ENCODE data around the gene ACSS1.

DNA sequence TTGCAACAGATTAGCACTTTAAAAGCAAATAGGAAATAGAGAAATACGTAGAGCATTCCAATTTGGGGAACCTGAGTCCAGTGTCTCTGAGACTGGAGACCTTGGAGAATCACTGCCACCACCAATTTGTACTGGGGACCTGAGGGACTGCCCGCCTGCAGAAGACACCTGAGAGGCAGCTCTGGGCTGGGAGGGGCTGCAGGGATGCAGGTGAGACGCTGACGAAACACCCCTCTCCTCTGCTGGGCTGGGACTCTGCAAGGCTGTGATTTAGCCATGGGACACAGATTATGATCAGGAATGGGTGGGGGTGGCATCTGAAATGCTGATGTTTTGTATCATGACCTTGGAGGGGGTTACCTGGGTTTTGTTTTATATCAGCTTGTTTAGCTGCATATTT lies 58.4 kb downstream of the ACSS1 start:
- no peak for TF ChIP-seq ZNF274 (IDR thresholded peaks at IDR 0.05; ENCODE audit: low read depth, low read length)
- TF ChIP-seq YY1 (IDR thresholded peaks at IDR 0.05; ENCODE audit: insufficient read depth, insufficient read length) = no peak
- no peak for TF ChIP-seq SUZ12 (IDR thresholded peaks at IDR 0.05; ENCODE audit: extremely low read depth, insufficient read depth, insufficient read length)
